DMS114 treated with DMSO at 0.1 percent for 48 hours (cell line): ENCODE measurements around the gene LITAF.

Experiments used
- DNase-seq: peaks from one replicate; lab custom pipeline; 2025; ENCODE audit not compliant: unreplicated experiment; lab: John Stamatoyannopoulos, UW

The LITAF gene

DNA sequence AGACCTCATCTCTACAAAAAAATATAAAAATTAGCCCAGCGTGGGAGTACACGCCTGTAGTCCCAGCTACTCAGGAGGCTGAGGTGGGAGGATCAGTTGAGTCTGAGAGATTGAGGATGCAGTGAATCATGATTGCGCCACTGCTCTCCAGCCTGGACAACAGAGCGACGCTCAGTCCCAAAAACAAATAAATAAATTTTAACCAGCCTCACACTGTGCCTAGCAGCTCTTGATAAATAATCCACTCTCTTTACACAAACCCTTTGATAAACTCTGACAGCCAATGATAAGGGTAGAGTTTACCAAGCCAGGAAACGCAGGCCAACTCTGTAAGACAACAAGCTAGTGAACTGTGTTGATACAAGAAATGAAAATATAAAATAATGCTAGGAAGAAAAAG lies 32.7 kb downstream of the LITAF start:
- DNase-seq, result no peak

DNA sequence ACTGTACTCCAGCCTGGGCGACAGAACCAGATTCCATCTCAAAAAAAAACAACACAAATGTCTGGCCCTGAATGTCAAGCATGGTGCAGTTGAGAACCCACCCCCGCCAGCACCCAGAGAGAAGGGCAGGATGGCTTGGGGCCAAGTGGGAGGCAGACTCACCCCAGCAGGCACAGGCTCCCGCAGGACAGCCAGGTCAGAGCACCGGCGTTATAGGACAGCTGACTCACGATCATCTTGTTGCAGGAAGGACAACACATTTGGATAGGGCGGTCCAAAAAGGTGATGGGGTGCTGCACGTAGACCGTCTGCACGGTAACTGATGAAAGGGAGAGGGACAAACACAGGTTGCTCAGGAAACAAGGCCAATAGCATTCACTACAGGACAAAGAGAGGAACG lies 33.3 kb downstream of the LITAF start:
- DNase-seq, result no peak

DNA sequence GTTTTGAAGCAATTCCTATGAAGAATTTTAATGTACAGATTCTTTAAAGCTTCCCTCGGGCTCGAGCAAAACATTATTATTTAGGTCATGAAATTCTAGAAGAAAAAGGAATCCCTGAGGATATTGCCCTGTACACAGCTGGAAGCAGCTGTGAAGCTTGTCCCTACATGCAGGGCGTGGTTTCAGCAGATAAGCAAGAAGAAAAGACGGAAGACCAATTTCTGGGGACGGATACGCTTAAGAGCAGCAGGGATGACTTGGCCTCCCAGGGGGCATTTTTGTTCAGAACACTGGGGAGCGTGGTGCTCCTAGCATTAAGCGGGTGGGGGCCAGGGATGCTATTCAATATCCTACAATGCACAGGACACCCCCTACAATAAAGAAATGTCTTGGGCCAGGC lies 34.3 kb downstream of the LITAF start:
- no peak for DNase-seq

- no peak for DNase-seq
Observed at GRCh38 chr16:11551842-11552241, 34.9 kb downstream of the LITAF start.

GRCh38 chr16:11550791-11551498 lies 35.8 kb downstream of the LITAF start:
- no peak for DNase-seq

DNA sequence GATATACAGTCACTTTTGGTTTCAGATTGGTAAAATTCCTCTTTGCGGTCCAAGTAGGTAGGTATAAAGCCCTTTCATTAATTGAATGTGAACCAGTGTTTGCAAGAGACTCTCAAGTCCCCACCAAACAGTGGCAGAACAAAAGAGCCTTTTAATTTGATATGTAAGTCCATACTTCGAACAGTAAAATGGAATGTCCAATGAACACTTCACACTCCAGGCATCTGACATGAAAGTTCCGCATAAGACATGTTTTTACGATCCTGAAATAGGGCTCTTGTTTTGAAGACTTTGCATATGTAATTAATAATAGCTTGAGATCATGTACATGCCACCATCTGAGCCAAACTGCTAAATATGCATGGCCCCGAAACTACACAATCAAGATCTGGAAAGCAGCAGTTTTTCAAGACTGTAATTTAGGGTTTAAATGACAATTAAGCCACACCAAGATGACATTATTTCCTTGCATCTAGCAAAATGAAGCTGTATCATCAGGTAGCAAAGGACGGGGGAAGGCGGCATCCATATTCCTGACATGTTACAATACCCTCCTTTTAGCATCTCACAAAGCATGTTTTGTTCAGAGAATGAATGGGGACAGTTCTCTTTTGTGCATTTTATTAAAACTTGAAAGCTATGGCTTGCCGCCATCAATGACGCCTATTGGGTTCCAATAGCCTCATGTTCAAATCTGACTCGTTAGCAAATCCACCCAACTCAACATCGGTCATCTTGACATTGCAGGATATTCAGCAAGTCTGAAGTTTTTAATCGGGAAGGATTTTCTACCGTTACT lies 39.4 kb downstream of the LITAF start:
- DNase-seq, result no peak

- DNase-seq, result no peak
Observed at GRCh38 chr16:11546608-11547061, 40.1 kb downstream of the LITAF start.

DNA sequence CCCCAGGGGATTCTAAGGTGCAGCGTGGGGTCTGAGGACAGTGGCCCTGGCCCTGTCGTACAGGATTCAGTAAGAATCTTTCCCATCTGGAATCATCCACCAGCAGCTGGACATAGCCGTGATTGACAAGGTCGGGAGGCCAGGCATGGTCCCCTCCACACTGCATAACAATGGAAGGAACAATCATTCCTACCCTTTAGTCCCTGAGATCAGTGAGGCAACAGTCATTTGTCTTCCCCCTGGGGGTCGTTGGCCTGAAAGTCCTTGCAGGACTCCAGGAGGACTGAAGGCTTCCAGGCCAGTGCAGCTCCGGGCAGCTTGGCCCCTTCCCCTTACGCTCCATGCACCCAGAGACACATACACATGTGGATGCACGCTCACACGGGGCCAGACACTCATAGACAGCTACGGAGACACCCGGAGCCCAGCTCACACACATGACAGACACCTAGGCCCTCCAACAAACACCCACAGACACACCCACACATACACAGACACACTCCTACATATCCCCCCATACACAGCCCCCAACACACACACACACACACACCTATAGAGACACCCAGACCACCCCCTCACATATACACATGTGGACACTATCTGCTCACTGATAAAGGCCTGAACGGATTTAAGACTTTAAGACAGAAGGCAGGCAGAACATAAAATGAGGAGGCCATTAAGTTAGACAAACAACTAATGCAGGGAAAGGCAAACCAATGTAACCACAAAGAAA lies 42.9 kb downstream of the LITAF start:
- DNase-seq, result no peak

DNA sequence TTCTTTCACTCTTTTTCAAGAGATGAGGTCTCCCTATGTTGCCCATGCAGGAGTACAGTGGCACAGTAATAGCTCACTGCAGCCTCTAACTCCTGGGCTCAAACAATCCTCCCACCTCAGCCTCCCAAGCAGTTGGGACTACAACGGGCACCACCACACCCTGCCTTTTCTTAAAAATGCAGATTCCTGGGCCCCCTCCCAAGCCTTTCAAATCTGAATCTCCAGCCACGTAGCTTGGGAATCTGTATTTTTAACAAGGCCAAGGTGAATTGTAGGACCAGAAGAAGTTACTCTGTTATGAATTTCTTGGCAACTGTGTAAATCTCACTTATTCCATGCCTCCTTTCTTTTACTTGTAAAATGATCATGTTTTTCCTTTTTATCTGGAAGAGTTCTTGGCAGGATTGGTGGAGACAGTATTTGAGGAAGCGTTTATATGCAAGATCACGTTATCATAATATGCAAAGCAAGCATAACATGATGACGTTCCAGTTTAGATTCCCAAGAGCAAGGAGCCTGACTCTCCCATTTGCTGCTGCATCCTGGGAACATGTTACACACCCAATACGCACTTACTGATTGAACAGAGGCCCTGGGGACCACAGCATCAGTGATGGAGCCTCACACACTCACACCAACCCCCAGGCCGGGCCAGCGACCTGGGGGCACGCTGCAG lies 44.5 kb downstream of the LITAF start:
- DNase-seq, result no peak

- DNase-seq, result no peak
Observed at GRCh38 chr16:11539641-11540050, 47.1 kb downstream of the LITAF start.

- DNase-seq, result no peak
Observed at GRCh38 chr16:11538880-11539279, 47.8 kb downstream of the LITAF start.

GRCh38 chr16:11536104-11536866 lies 50.4 kb downstream of the LITAF start:
- DNase-seq, result no peak

- DNase-seq, result no peak
Observed at GRCh38 chr16:11535494-11535893, 51.2 kb downstream of the LITAF start.

GRCh38 chr16:11534262-11534661 lies 52.5 kb downstream of the LITAF start:
- no peak for DNase-seq

DNA sequence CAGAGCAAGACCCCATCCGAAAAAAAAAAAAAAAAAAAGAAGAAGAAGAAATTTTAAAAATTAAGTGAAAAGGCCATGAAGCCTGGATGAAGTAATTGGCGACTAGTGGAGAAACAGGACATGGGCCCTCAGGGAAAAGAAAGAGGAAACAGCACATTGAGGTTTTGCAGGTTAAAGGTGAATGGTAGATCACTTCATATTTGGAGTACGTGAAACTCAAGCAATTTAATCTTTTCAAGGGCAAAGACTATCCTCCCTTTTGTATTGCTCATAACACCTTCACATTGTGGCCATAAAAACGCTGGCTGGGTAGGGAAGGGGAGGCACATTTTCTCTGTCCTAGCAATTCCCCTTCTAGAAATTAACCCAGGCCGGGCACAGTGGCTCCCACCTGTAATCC lies 53.1 kb downstream of the LITAF start:
- no peak for DNase-seq

DNA sequence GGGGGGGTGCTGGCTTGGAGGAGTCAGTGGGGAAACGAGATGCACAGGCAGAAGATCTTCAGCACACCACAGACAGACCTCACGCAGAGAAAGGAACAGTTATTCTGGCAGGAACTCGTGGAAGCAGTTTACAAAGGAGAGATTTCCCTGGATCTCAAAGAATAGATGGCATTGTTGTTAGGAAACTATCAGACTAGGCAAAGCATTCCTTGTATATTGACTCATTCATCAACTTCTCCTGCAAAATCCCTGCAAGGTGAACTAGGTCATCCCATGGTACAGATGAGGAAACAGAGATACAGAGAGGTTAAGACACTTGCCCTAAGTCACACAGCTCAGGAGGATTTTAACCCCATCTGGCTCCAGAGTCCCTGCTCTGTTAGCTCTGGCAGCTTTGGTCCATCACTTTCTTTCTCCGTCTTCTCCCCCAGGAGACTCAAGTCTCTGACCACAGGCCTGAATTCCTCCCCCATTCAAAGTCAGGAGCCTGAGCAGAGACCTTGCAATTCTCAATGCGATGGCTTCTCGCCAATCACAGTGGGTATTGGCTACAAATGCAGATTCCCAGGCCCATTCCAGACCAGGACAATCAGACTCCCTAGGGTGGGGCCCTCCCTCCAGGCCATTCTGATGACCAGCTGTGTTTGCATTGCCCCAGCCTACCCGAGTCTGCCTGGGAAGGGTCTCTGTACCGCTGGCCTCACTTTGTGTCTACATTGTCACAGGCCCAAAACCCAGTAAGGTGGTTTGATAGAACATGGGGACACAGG lies 56.4 kb downstream of the LITAF start:
- DNase-seq, result no peak

DNA sequence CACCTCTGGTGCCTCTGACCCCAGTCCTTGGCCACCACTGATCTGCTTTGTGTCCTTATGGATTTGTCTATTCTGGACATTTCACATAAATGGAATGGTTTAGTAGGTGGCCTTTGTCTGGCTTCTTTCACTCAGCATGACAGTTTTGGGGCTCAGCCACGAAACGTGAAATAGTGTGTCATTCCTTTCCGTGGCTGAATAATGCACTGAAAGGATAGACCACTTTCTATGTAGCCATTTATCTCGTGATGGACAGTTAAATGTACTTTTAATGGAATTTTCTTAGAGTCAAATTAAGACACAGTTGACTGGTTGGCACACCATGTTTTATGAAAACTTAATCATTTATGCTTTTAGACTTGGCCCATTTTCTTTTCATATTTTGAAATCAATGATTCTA lies 57.4 kb downstream of the LITAF start:
- DNase-seq, result no peak

DNA sequence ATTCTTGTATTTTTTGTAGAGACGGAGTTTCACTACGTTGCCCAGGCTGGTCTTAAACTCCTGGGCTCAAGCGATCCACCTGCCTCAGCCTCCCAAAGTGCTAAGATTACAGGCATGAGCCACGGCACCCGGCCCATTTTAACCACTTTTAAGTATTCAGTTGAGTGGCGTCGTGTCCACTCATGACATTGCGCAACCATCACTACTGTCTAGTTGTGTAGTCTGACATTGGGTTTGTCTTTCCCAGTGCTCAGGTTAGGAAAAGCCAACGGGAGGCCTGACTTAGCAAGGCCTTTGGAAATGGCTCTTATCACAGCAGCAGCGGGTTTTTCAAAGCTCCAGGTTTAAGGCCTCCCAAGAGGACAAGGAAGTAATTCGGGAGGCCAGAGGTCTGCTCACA lies 58.7 kb downstream of the LITAF start:
- no peak for DNase-seq

DNA sequence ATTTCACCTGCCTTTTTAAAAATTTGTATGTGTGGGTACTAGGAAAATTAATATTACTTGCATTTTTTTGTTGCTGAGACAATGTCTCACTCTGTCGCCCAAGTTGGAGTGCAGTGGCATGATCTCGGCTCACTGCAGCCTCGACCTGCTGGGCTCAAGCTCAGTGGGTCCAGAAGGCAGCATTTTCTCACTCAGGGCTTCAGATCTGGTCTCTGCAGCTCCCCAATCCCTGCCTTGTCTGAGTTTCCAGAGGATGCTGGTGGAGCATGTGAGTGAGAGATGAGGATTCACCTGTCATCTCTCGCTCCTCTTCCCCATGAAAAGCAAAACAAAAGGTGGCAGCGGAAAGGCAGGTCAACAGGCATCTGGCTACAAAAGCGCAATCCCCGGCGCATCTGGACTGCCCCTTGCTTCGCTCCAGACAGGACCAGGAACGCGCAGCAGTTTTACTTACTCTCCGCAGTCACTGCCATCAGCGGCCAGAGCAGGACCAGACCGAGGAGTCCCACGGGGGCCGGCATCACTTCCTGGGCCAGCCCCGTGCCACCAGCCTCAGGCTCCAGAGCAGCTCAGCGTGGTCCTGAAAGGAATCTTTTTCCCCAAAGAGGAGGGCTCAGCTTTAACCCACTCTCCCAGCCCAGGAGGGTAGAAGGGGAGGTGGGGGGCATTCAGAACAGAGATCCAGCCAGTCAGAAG lies 59.9 kb downstream of the LITAF start:
- no peak for DNase-seq
